HepG2 (cell line): Measurements from ENCODE around the gene SLU7. TPM values are rescaled to one million over a fixed set of nuclear protein-coding genes. Genes with fewer than 3 reads are reported as not detected.

Experiments used
- ATAC-seq: fragments of 200-7000 bp; cut with Tn5 transposase; 3 replicates; pipeline ENCODE4 v1.9.1; 2020; ENCODE audit warnings: mild to moderate bottlenecking, moderate library complexity
- BruUV-seq: library from RNA; stranded (reverse); fragments of 400-500 nt; replicated peaks from 2 replicates; lab custom pipeline; 2021; lab: Mats Ljungman, UMichigan
- CTCF ChIA-PET: fragments of 300-600 bp; formaldehyde crosslinking; extraction: SDS; loops from one replicate; lab custom pipeline; 2021; ENCODE audit warnings: low total read pairs, inconsistent platforms, low intra/inter-chr PET ratio; lab: Yijun Ruan, JAX
- POLR2A ChIA-PET: fragments of 350-600 bp; sonication (Branson Sonifier 250); formaldehyde crosslinking; loops from one replicate; lab custom pipeline; 2020; ENCODE audit warnings: antibody characterized with exemption, inconsistent platforms; lab: Yijun Ruan, JAX
- DNase-seq: peaks from one replicate; pipeline ENCODE4 v3.0.0-alpha.2; 2015; ENCODE audit warnings: low spot score
- FAIRE-seq: peaks from 3 replicates; lab custom pipeline; 2011; peaks lifted over from hg19 to GRCh38; lab: Jason Lieb, UNC
- H2AFZ ChIP-seq: one replicate; pipeline ENCODE4 v1.6.1; 2011; ENCODE audit warnings: low read length, inconsistent platforms
- H3K27ac ChIP-seq: fragments of 300-600 bp; 3 replicates; pipeline ENCODE4 v1.8.0; 2011; ENCODE audit warnings: mixed run types, mild to moderate bottlenecking, mixed read lengths, low read length, inconsistent platforms; ENCODE audit not compliant: insufficient read depth; ENCODE audit errors: extremely low read length
- H3K27me3 ChIP-seq, 2 experiments: fragments of 200-600 bp in 1 of 2; 2 replicates in 1 of 2; 3 replicates in 1 of 2; pipeline versions ENCODE4 v1.6.0 to v1.8.0; 2011; ENCODE audit warnings: low read length in 2 of 2, mild to moderate bottlenecking in 2 of 2, moderate library complexity in 2 of 2, inconsistent platforms in 1 of 2; ENCODE audit not compliant: insufficient read depth in 2 of 2, control insufficient read depth in 1 of 2
- H3K36me3 ChIP-seq, 2 experiments: fragments of 200-600 bp in 1 of 2; replicated peaks in 1 of 2; 2 replicates in 1 of 2; 3 replicates in 1 of 2; pipeline versions ENCODE4 v1.5.1 to v1.8.0; 2011; ENCODE audit warnings: low read length in 2 of 2, inconsistent platforms in 1 of 2; ENCODE audit not compliant: insufficient read depth in 2 of 2, control insufficient read depth in 1 of 2
- H3K4me1 ChIP-seq: 2 replicates; pipeline ENCODE4 v1.5.1; 2012; ENCODE audit warnings: low read length, inconsistent platforms; ENCODE audit not compliant: insufficient read depth
- H3K4me2 ChIP-seq: 2 replicates; pipeline ENCODE4 v1.6.0; 2011; ENCODE audit warnings: low read depth, low read length, inconsistent platforms
- H3K4me3 ChIP-seq, 3 experiments: fragments of 200-600 bp in 1 of 3; sonication (generic), shearing (Covaris generic) in 1 of 3; replicated peaks in 1 of 3; 2 replicates each; pipeline ENCODE4 v1.5.1; 2011 to 2016; ENCODE audit warnings: low read length in 3 of 3, inconsistent platforms in 2 of 3, low read depth in 2 of 3, mild to moderate bottlenecking in 2 of 3, control low read depth in 1 of 3, mixed read lengths in 1 of 3; ENCODE audit not compliant: insufficient read depth in 1 of 3
- H3K79me2 ChIP-seq: one replicate; pipeline ENCODE4 v1.6.1; 2011; ENCODE audit warnings: low read length, inconsistent platforms; ENCODE audit not compliant: insufficient read depth
- H3K9ac ChIP-seq: 2 replicates; pipeline ENCODE4 v1.6.0; 2011; ENCODE audit warnings: mild to moderate bottlenecking, low read depth, low read length, inconsistent platforms; ENCODE audit not compliant: insufficient read depth
- H3K9me3 ChIP-seq: 2 replicates; pipeline ENCODE4 v1.5.1; 2012; ENCODE audit warnings: mild to moderate bottlenecking, low read length
- H4K20me1 ChIP-seq: 2 replicates; pipeline ENCODE4 v1.6.0; 2011; ENCODE audit warnings: inconsistent platforms, mild to moderate bottlenecking, low read length, moderate library complexity; ENCODE audit not compliant: insufficient read depth
- EHMT2 ChIP-seq: fragments of 200-600 bp; sonication (generic); IDR thresholded peaks from 2 replicates; pipeline ENCODE4 v1.7.0; 2017; ENCODE audit warnings: antibody characterized with exemption, low read depth, low read length, borderline replicate concordance
- HCFC1 ChIP-seq: fragments of 150-350 bp; IDR thresholded peaks from 2 replicates; pipeline ENCODE4 v1.6.1; 2014; ENCODE audit warnings: low read depth, low read length
- KLF9 ChIP-seq: IDR thresholded peaks from 2 replicates; pipeline ENCODE4 v1.6.1; 2016; ENCODE audit warnings: low read depth
- MEIS1 ChIP-seq: sonication (generic); formaldehyde crosslinking; IDR thresholded peaks from 2 replicates; pipeline ENCODE4 v1.9.0; 2021; ENCODE audit warnings: mild to moderate bottlenecking, missing genetic modification reagents, moderate library complexity, borderline replicate concordance
- NFIC ChIP-seq: IDR thresholded peaks from 2 replicates; pipeline ENCODE4 v1.6.1; 2012; ENCODE audit warnings: mild to moderate bottlenecking, low read length, inconsistent platforms
- PAWR ChIP-seq: sonication (generic); formaldehyde crosslinking; IDR thresholded peaks from 2 replicates; pipeline ENCODE4 v1.4.0; 2020; ENCODE audit warnings: missing genetic modification reagents, mild to moderate bottlenecking, borderline replicate concordance
- PHF21A ChIP-seq: sonication (generic); formaldehyde crosslinking; IDR thresholded peaks from 2 replicates; pipeline ENCODE4 v1.5.0; 2020; ENCODE audit warnings: mild to moderate bottlenecking, missing genetic modification reagents
- PITX1 ChIP-seq: sonication (generic); formaldehyde crosslinking; IDR thresholded peaks from 2 replicates; pipeline ENCODE4 v1.5.1; 2020; ENCODE audit warnings: mild to moderate bottlenecking, missing genetic modification reagents
- SMAD1 ChIP-seq: sonication (generic); formaldehyde crosslinking; IDR thresholded peaks from 2 replicates; pipeline ENCODE4 v1.4.0; 2020; ENCODE audit warnings: missing genetic modification reagents, low read depth, mild to moderate bottlenecking, borderline replicate concordance
- SOX13 ChIP-seq, 3 experiments: fragments of 450-650 bp in 1 of 3; sonication (generic) in 1 of 3; formaldehyde crosslinking in 1 of 3; IDR thresholded peaks in 2 of 3; conservative IDR thresholded peaks in 1 of 3; 2 replicates each; pipeline versions ENCODE4 v1.5.0 to v1.6.1; 2016 to 2020; ENCODE audit warnings: antibody characterized with exemption in 1 of 3, mild to moderate bottlenecking in 1 of 3, missing compliant biosample characterization in 1 of 3, missing genetic modification reagents in 1 of 3, moderate library complexity in 1 of 3
- ZNF331 ChIP-seq: sonication (generic); formaldehyde crosslinking; IDR thresholded peaks from 2 replicates; pipeline ENCODE4 v1.4.0; 2020; ENCODE audit warnings: missing genetic modification reagents
- ZNF543 ChIP-seq: sonication (generic); formaldehyde crosslinking; IDR thresholded peaks from 2 replicates; pipeline ENCODE4 v1.4.0; 2020; ENCODE audit warnings: mild to moderate bottlenecking, missing genetic modification reagents
- ZNF557 ChIP-seq: sonication (generic); formaldehyde crosslinking; IDR thresholded peaks from 2 replicates; pipeline ENCODE4 v1.4.0; 2020; ENCODE audit warnings: missing genetic modification reagents
- ZNF619 ChIP-seq: sonication (generic); formaldehyde crosslinking; IDR thresholded peaks from 2 replicates; pipeline ENCODE4 v1.4.0; 2020; ENCODE audit warnings: mild to moderate bottlenecking, missing genetic modification reagents
- ZNF788 ChIP-seq: sonication (generic); formaldehyde crosslinking; IDR thresholded peaks from 2 replicates; pipeline ENCODE4 v1.5.0; 2020; ENCODE audit warnings: mild to moderate bottlenecking, missing genetic modification reagents, borderline replicate concordance
- WGBS: methylation state at CpG from one replicate; pipeline ENCODE4 v1.1.6; 2017; ENCODE audit warnings: low lambda C conversion rate; 5-methylcytosine and 5-hydroxymethylcytosine counted together
- in situ Hi-C: cut with HindIII; loops from 2 replicates; pipeline ENCODE4 v1.10.0; 2017; ENCODE audit warnings: low pct_unique_long_range_greater_than_20kb; ENCODE audit not compliant: extremely low pct_ligation_motif_present
- intact Hi-C: fragments of 100-400 bp; cut with micrococcal nuclease; formaldehyde crosslinking; loops from one replicate; pipeline ENCODE4 v1.10.0; 2022; ENCODE audit not compliant: unreplicated experiment
- polyA plus RNA-seq, 8 experiments: library from polyadenylated mRNA; depleted of rRNA in 3 of 8; stranded (reverse) in 7 of 8; unstranded in 1 of 8; fragments of >200 nt; fragmentation: Illumina TruSeq in 4 of 8; extraction: Trizol in 4 of 8; gene quantifications; 2 replicates each; pipeline versions ENCODE4 v1.2.1 to v1.2.3, GENCODE V29; 2011 to 2016; ENCODE audit warnings: low read depth in 4 of 8, missing spikeins in 1 of 8, mixed read lengths in 1 of 8; ENCODE audit not compliant: insufficient read depth in 1 of 8
- total RNA-seq, 5 experiments: library from RNA; depleted of rRNA; stranded (reverse); fragments of >200 nt; fragmentation: Illumina TruSeq; extraction: Trizol; gene quantifications; 2 replicates each; pipeline ENCODE4 v1.2.3, GENCODE V29; 2016; ENCODE audit warnings: low read depth in 1 of 5
- TF ChIP-seq, protein P1 (sequence below): sonication (generic); formaldehyde crosslinking; IDR thresholded peaks from 2 replicates; pipeline ENCODE4 v1.8.1; 2023; ENCODE audit warnings: mild to moderate bottlenecking, missing genetic modification reagents, borderline replicate concordance
- TF ChIP-seq, protein P2 (sequence below): sonication (generic); formaldehyde crosslinking; IDR thresholded peaks from 2 replicates; pipeline ENCODE4 v1.4.0; 2020; ENCODE audit warnings: missing genetic modification reagents, borderline replicate concordance
- TF ChIP-seq, protein P3 (sequence below): sonication (generic); formaldehyde crosslinking; IDR thresholded peaks from 2 replicates; pipeline ENCODE4 v1.5.1; 2020; ENCODE audit warnings: missing genetic modification reagents, mild to moderate bottlenecking, borderline replicate concordance

The SLU7 gene
- total and polyA plus RNA-seq, 2 of the 13 experiments (the other 11 are each of a cell fraction or from before 2014, with no cell fraction given) = 24.0 to 39.2 TPM

DNA sequence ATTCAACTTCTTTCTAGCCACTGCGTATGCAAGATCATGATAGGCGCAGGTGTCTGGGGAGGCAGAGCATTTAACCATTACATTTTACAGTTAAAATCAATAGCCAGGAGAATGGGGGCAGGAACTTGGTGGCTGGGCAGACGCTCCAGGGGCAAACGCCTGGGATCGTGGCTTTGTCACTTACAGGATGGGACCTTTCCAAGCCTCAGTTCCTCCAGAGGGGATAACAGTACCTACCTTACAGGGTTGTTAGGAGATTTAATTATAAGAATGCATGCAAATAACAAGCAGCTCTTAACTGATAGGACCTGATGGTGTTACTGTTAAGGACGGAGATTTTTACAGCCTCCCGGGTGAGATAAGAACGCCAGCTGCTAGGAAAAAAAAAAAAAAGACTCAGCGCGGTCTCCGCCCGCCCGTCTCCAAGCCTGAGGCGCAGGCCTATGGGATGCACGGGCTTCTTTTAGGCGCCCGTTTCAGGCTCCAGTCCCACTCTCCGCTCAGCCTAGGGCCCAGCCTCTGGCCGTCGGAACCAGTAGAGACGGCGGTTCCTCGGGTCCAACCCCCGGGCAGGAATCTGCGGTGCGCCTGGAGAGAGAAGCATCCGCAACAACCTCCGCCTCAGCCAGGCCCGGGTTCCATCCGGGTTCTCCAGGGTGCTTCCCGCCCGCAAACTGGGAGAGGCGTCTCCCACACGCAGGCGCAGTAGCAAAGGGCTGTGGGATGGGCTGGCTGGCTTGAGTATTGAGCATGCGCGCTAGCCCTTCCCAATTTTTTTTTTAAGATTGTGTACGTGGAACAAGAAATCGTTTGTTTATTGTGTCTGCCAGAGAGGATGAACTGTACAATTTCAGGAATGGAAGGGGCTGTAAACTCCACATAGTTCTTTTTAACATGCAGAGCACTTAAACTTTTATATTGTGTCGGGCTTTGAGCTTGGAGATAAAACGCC is 19.2 kb downstream of the SLU7 start, which contains the start of gene FAM200C:
Gene FAM200C (minus strand): TSS at position 653 of the 952 bp plus-strand sequence. CDS start 4,564 bp downstream, outside the sequence.
- Histone ChIP-seq H3K9me3 (no peaks in the 10 kb centered on the region), H2AFZ (peak within 1 kb of the TSS; percentile 48), H3K27me3 (no peaks in the 10 kb centered on the region; a peak in 1 of 5 replicates), H3K36me3 (peaks cover 5 to 27% of the 10 kb centered on the region in 2 experiments; a peak in 4 of 5 replicates), H3K4me1 (peaks cover 20% of the 10 kb centered on the region), H3K4me3 (peak within 1 kb of the TSS; percentile 65 to 90 (median 83)), H3K9ac (peak within 1 kb of the TSS; percentile 95), H4K20me1 (no peaks in the 10 kb centered on the region), H3K79me2 (peaks cover 20% of the 10 kb centered on the region), H3K27ac (peak within 1 kb of the TSS; percentile 89), H3K4me2 (peak within 1 kb of the TSS; percentile 90)
- peak; percentile 98 for ATAC-seq
- peak; percentile 90 for DNase-seq
- POLR2A ChIA-PET = interaction anchor here (0.5 to 2.3 kb wide), 5 partner anchors 11 to 67 kb away, joined by 3 to 11 read pairs (median 5); partner anchors contain the start of genes PTTG1 and SLU7
- WGBS = 3% methylated on average over 33 of the region's 41 CpGs
- TSS peak; percentile 71 for BruUV-seq
- in situ Hi-C loops (no loop called here), intact Hi-C loops (loop anchor here (5.0 kb wide), 1 partner anchor 1192 kb away; the partner anchor contains the start of gene RNF145)
- CTCF ChIA-PET = no interaction called here
- FAIRE-seq = peak; percentile 77
- no peak; the same call in 1 of the 2 replicates for TF ChIP-seq KLF9
- TF ChIP-seq, protein P1, sequence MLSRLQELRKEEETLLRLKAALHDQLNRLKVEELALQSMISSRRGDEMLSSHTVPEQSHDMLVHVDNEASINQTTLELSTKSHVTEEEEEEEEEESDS = no peak
- no peak for TF ChIP-seq ZNF557 (CRISPR knock-in tag)
- TF ChIP-seq PHF21A (CRISPR knock-in tag) = peak; percentile 63; the same call in 1 of the 2 replicates
- TF ChIP-seq NFIC = no peak
- TF ChIP-seq ZNF331 (CRISPR knock-in tag) = no peak
- no peak for TF ChIP-seq ZNF619 (CRISPR knock-in tag)
- TF ChIP-seq EHMT2 = no peak
- no peak for TF ChIP-seq PAWR
- TF ChIP-seq MEIS1 = 0 out of 2 replicates have a peak, but pooled peaks have one; percentile 36
- no peak for TF ChIP-seq PITX1 (CRISPR knock-in tag)
- TF ChIP-seq ZNF788 (CRISPR knock-in tag) = peak; percentile 68; the same call in 1 of the 2 replicates
- TF ChIP-seq, protein P2, sequence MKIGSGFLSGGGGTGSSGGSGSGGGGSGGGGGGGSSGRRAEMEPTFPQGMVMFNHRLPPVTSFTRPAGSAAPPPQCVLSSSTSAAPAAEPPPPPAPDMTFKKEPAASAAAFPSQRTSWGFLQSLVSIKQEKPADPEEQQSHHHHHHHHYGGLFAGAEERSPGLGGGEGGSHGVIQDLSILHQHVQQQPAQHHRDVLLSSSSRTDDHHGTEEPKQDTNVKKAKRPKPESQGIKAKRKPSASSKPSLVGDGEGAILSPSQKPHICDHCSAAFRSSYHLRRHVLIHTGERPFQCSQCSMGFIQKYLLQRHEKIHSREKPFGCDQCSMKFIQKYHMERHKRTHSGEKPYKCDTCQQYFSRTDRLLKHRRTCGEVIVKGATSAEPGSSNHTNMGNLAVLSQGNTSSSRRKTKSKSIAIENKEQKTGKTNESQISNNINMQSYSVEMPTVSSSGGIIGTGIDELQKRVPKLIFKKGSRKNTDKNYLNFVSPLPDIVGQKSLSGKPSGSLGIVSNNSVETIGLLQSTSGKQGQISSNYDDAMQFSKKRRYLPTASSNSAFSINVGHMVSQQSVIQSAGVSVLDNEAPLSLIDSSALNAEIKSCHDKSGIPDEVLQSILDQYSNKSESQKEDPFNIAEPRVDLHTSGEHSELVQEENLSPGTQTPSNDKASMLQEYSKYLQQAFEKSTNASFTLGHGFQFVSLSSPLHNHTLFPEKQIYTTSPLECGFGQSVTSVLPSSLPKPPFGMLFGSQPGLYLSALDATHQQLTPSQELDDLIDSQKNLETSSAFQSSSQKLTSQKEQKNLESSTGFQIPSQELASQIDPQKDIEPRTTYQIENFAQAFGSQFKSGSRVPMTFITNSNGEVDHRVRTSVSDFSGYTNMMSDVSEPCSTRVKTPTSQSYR (CRISPR knock-in tag) = no peak
- TF ChIP-seq, protein P3, sequence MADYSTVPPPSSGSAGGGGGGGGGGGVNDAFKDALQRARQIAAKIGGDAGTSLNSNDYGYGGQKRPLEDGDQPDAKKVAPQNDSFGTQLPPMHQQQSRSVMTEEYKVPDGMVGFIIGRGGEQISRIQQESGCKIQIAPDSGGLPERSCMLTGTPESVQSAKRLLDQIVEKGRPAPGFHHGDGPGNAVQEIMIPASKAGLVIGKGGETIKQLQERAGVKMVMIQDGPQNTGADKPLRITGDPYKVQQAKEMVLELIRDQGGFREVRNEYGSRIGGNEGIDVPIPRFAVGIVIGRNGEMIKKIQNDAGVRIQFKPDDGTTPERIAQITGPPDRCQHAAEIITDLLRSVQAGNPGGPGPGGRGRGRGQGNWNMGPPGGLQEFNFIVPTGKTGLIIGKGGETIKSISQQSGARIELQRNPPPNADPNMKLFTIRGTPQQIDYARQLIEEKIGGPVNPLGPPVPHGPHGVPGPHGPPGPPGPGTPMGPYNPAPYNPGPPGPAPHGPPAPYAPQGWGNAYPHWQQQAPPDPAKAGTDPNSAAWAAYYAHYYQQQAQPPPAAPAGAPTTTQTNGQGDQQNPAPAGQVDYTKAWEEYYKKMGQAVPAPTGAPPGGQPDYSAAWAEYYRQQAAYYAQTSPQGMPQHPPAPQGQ (CRISPR knock-in tag) = no peak
- no peak for TF ChIP-seq SMAD1 (CRISPR knock-in tag)
- no peak for TF ChIP-seq HCFC1
- TF ChIP-seq ZNF543 (CRISPR knock-in tag) = peak; percentile 67; the same call in 1 of the 2 replicates
- no peak for TF ChIP-seq SOX13 (IDR thresholded peaks at IDR 0.05)
- TF ChIP-seq SOX13 (CRISPR knock-in tag; conservative IDR thresholded peaks at IDR 0.05 in 1 of 2, IDR thresholded peaks at IDR 0.05 in 1 of 2) = no peak
